ENCODE data around the gene PPFIA3. TPM values are rescaled to one million over a fixed set of nuclear protein-coding genes. Genes with fewer than 3 reads are reported as not detected.

Gene PPFIA3
- total RNA-seq (2014; rRNA removed; shearing (Covaris generic)) (22.6 and 29.7 TPM in 2 replicates), polyA plus RNA-seq (2016; fragmentation: Nextera tagmentation; extraction: Ambion mirVana) (21.3 and 25.4 TPM in 2 replicates)
- long read RNA-seq, partial matches to known transcripts: 6 of 11 reads
- long read RNA-seq, other reads (novel, unspliced or antisense): 3 of 11 reads

GRCh38 chr19:49119411-49120324 lies at the start of gene PPFIA3:
Gene PPFIA3, plus strand, starts transcription at chr19:49119544. Its CDS starts 8,330 bp downstream, at chr19:49127874.
- Histone ChIP-seq H3F3A (replicated peaks; ENCODE audit: low read depth) (peaks cover 5% of the 10 kb centered on the region; the same call in 1 of the 2 replicates), H3K9me2 (ENCODE audit: insufficient read depth) (no peaks in the 10 kb centered on the region), H2AFZ (peak within 1 kb of the TSS; percentile 90), H3K4me2 (peak within 1 kb of the TSS; percentile 91), H4K20me1 (replicated peaks; ENCODE audit: insufficient read depth) (no peaks in the 10 kb centered on the region; the same call in 1 of the 2 replicates), H3K4me3 (peak within 1 kb of the TSS; percentile 84), H3K27ac (ENCODE audit: low read depth) (no peak within 1 kb of the TSS), H3K4me1 (ENCODE audit: insufficient read depth) (peaks cover 8% of the 10 kb centered on the region), H3K79me2 (replicated peaks; ENCODE audit: insufficient read depth) (no peaks in the 10 kb centered on the region), H3K27me3 (ENCODE audit: insufficient read depth) (peaks cover 42% of the 10 kb centered on the region), H3K36me3 (ENCODE audit: insufficient read depth) (no peaks in the 10 kb centered on the region)
- Mint-ChIP-seq H3K4me3 (peak within 1 kb of the TSS; percentile 73), H3K27ac (peak within 1 kb of the TSS; percentile 38), H3K36me3 (ENCODE audit: low read depth) (no peaks in the 10 kb centered on the region; the same call in 2 of the 3 replicates), H3K27me3 (ENCODE audit: insufficient read depth, low read depth, poor library complexity) (peaks cover 52% of the 10 kb centered on the region), H3K4me1 (peaks cover 10% of the 10 kb centered on the region), H3K9me3 (no peaks in the 10 kb centered on the region)
- TF ChIP-seq POLR2AphosphoS5 (IDR thresholded peaks at IDR 0.05; ENCODE audit: low read depth): no peak
- peak; percentile 91 for TF ChIP-seq REST (IDR thresholded peaks at IDR 0.05; ENCODE audit: unreplicated experiment)
- no peak for TF ChIP-seq EZH2phosphoT487 (IDR thresholded peaks at IDR 0.05; ENCODE audit: unreplicated experiment)
- no peak for TF ChIP-seq ZNF114 (CRISPR knock-in tag; IDR thresholded peaks at IDR 0.05)
- no peak for TF ChIP-seq STAT1 (IDR thresholded peaks at IDR 0.05; ENCODE audit: unreplicated experiment)
- no peak for TF ChIP-seq EZH2 (IDR thresholded peaks at IDR 0.05; ENCODE audit: low read depth, unreplicated experiment)
- ATAC-seq (peak; percentile 40), DNase-seq (ENCODE audit: low spot score) (peak; percentile 73)

- Mint-ChIP-seq H3K27ac (no peak overlapping the region), H3K4me3 (peak overlapping the region; percentile 21; the same call in 1 of the 3 replicates), H3K36me3 (ENCODE audit: low read depth) (peaks cover 10% of the 10 kb centered on the region), H3K27me3 (ENCODE audit: insufficient read depth, low read depth, poor library complexity) (peaks cover 75% of the 10 kb centered on the region), H3K4me1 (peaks cover 34% of the 10 kb centered on the region), H3K9me3 (peaks cover 29% of the 10 kb centered on the region)
- Histone ChIP-seq H3K4me1 (ENCODE audit: insufficient read depth) (peaks cover 21% of the 10 kb centered on the region), H3K79me2 (replicated peaks; ENCODE audit: insufficient read depth) (no peaks in the 10 kb centered on the region), H3K4me3 (no peak overlapping the region), H4K20me1 (replicated peaks; ENCODE audit: insufficient read depth) (no peaks in the 10 kb centered on the region; the same call in 1 of the 2 replicates), H3F3A (replicated peaks; ENCODE audit: low read depth) (no peaks in the 10 kb centered on the region), H2AFZ (no peak overlapping the region), H3K27ac (ENCODE audit: low read depth) (no peak overlapping the region), H3K4me2 (no peak overlapping the region), H3K9me2 (ENCODE audit: insufficient read depth) (0 out of 2 replicates have a peak, but pooled peaks cover 6% of the 10 kb centered on the region), H3K36me3 (ENCODE audit: insufficient read depth) (no peaks in the 10 kb centered on the region), H3K27me3 (ENCODE audit: insufficient read depth) (peaks cover 88% of the 10 kb centered on the region)
- no peak for DNase-seq (ENCODE audit: low spot score)
- ATAC-seq: no peak
- no peak for TF ChIP-seq ZNF462 (CRISPR knock-in tag; IDR thresholded peaks at IDR 0.05)
- TF ChIP-seq ETS1 (IDR thresholded peaks at IDR 0.05): no peak
- TF ChIP-seq EZH2 (IDR thresholded peaks at IDR 0.05; ENCODE audit: low read depth, unreplicated experiment): no peak
- no peak for TF ChIP-seq NANOG (IDR thresholded peaks at IDR 0.05; ENCODE audit: borderline replicate concordance)
These were observed 48.9 kb upstream of the PPFIA3 start for GRCh38 chr19:49070416-49070815.
